WTC11 (cell line): Measurements from ENCODE around the gene RHOJ. TPM values are rescaled to one million over a fixed set of nuclear protein-coding genes. Genes with fewer than 3 reads are reported as not detected.

Experiments
- ATAC-seq: fragments of 200-7000 bp; cut with Tn5 transposase; 2 replicates; pipeline ENCODE4 v1.10.0; 2021; ENCODE audit warnings: mild to moderate bottlenecking, moderate library complexity
- CTCF ChIA-PET: fragments of 300-600 bp; sonication (Branson Sonifier 250); formaldehyde crosslinking; loops from one replicate; lab custom pipeline; 2021; ENCODE audit warnings: antibody characterized with exemption; lab: Charles Lee
- POLR2A ChIA-PET: fragments of 350-600 bp; sonication (Branson Sonifier 250); formaldehyde crosslinking; loops from one replicate; lab custom pipeline; 2021; ENCODE audit warnings: antibody characterized with exemption; lab: Charles Lee
- DNase-seq: peaks from one replicate; pipeline ENCODE4 v3.0.0; 2021; ENCODE audit warnings: low spot score
- H3K27ac Mint-ChIP-seq: 2 replicates; pipeline ENCODE4 v1.8.0; 2021; ENCODE audit warnings: mixed read lengths
- H3K27me3 Mint-ChIP-seq: 2 replicates; pipeline ENCODE4 v1.8.0; 2021; ENCODE audit warnings: low read depth, mild to moderate bottlenecking, moderate library complexity, mixed read lengths
- H3K36me3 Mint-ChIP-seq: 2 replicates; pipeline ENCODE4 v1.8.0; 2021; ENCODE audit warnings: mixed read lengths
- H3K4me1 Mint-ChIP-seq: 2 replicates; pipeline ENCODE4 v1.8.0; 2022; ENCODE audit warnings: mixed read lengths
- H3K4me3 Mint-ChIP-seq: 2 replicates; pipeline ENCODE4 v1.8.0; 2021; ENCODE audit warnings: mild to moderate bottlenecking, moderate library complexity, mixed read lengths
- H3K9me3 Mint-ChIP-seq: 2 replicates; pipeline ENCODE4 v1.8.0; 2021; ENCODE audit warnings: mixed read lengths
- ARID4B ChIP-seq: sonication (generic); formaldehyde crosslinking; IDR thresholded peaks from 2 replicates; pipeline ENCODE4 v1.8.0; 2023; ENCODE audit warnings: missing genetic modification reagents, mild to moderate bottlenecking, borderline replicate concordance
- ATF1 ChIP-seq: sonication (generic); formaldehyde crosslinking; IDR thresholded peaks from 2 replicates; pipeline ENCODE4 v1.8.1; 2023; ENCODE audit warnings: mild to moderate bottlenecking, moderate library complexity, missing genetic modification reagents
- CDX4 ChIP-seq: fragments of 250-450 bp; sonication (Bioruptor Pico); IDR thresholded peaks from 2 replicates; pipeline ENCODE4 v1.9.0; 2021; ENCODE audit warnings: moderate library complexity, mild to moderate bottlenecking, inconsistent platforms, borderline replicate concordance
- CREM ChIP-seq: sonication (generic); formaldehyde crosslinking; IDR thresholded peaks from 2 replicates; pipeline ENCODE4 v1.8.1; 2022; ENCODE audit warnings: mild to moderate bottlenecking, missing genetic modification reagents, moderate library complexity
- CTCF ChIP-seq: fragments of 200-600 bp; IDR thresholded peaks from 2 replicates; pipeline ENCODE4 v1.8.0; 2022; ENCODE audit warnings: antibody characterized with exemption
- ESRRA ChIP-seq: sonication (generic); formaldehyde crosslinking; IDR thresholded peaks from 2 replicates; pipeline ENCODE4 v1.8.1; 2022; ENCODE audit warnings: mild to moderate bottlenecking, missing genetic modification reagents, borderline replicate concordance
- NFATC4 ChIP-seq: fragments of 250-450 bp; sonication (Bioruptor Pico); IDR thresholded peaks from 2 replicates; pipeline ENCODE4 v1.9.0; 2021; ENCODE audit warnings: mild to moderate bottlenecking
- NR2C2 ChIP-seq: sonication (generic); formaldehyde crosslinking; IDR thresholded peaks from 2 replicates; pipeline ENCODE4 v1.8.0; 2022; ENCODE audit warnings: mild to moderate bottlenecking, missing genetic modification reagents
- NR3C1 ChIP-seq: sonication (generic); formaldehyde crosslinking; conservative IDR thresholded peaks from 2 replicates; pipeline ENCODE4 v1.8.1; 2023; ENCODE audit warnings: low read depth, mild to moderate bottlenecking, missing genetic modification reagents
- PREB ChIP-seq: sonication (generic); formaldehyde crosslinking; IDR thresholded peaks from 2 replicates; pipeline ENCODE4 v1.8.1; 2022; ENCODE audit warnings: mild to moderate bottlenecking, missing genetic modification reagents, moderate library complexity, borderline replicate concordance
- TCF7 ChIP-seq: sonication (generic); formaldehyde crosslinking; IDR thresholded peaks from 2 replicates; pipeline ENCODE4 v1.8.0; 2022; ENCODE audit warnings: mild to moderate bottlenecking, low read depth, missing genetic modification reagents, moderate library complexity
- USF1 ChIP-seq: sonication (generic); formaldehyde crosslinking; IDR thresholded peaks from 2 replicates; pipeline ENCODE4 v1.8.0; 2022; ENCODE audit warnings: mild to moderate bottlenecking, missing genetic modification reagents
- ZNF317 ChIP-seq: sonication (generic); formaldehyde crosslinking; IDR thresholded peaks from 2 replicates; pipeline ENCODE4 v1.8.1; 2023; ENCODE audit warnings: low read depth, mild to moderate bottlenecking, moderate library complexity, missing genetic modification reagents, borderline replicate concordance
- ZNF423 ChIP-seq: fragments of 250-450 bp; sonication (Bioruptor Pico); IDR thresholded peaks from 2 replicates; pipeline ENCODE4 v2.1.2; 2022; ENCODE audit warnings: mild to moderate bottlenecking, moderate library complexity
- ZNF512 ChIP-seq: sonication (generic); formaldehyde crosslinking; IDR thresholded peaks from 2 replicates; pipeline ENCODE4 v1.8.1; 2022; ENCODE audit warnings: missing genetic modification reagents, borderline replicate concordance
- total RNA-seq: library from RNA; stranded (reverse); gene quantifications from 3 replicates; pipeline ENCODE4 v1.2.3, GENCODE V29; 2021
- TF ChIP-seq, protein P1 (sequence below): sonication (generic); formaldehyde crosslinking; conservative IDR thresholded peaks from 2 replicates; pipeline ENCODE4 v1.8.1; 2022; ENCODE audit warnings: mild to moderate bottlenecking, missing genetic modification reagents
- TF ChIP-seq, protein P2 (sequence below): sonication (generic); formaldehyde crosslinking; IDR thresholded peaks from 2 replicates; pipeline ENCODE4 v1.8.0; 2022; ENCODE audit warnings: mild to moderate bottlenecking, missing genetic modification reagents

RHOJ gene
- total RNA-seq, 1 experiment from 2014 or later = 0.13 TPM

- CTCF ChIA-PET = interaction anchor here (1.6 kb wide), 1 partner anchor 97 kb away, joined by 3 read pairs; no protein-coding TSS in a partner anchor
- no peak for ATAC-seq
Observed at GRCh38 chr14:63178912-63179311, 25.3 kb upstream of the RHOJ start.

More at GRCh38 chr14:63178912-63179311, 25.3 kb upstream of the RHOJ start:
- no peak overlapping the region for H3K4me3 Mint-ChIP-seq
- peaks cover 12% of the 10 kb centered on the region for H3K9me3 Mint-ChIP-seq
- no peaks in the 10 kb centered on the region for H3K27me3 Mint-ChIP-seq
- H3K36me3 Mint-ChIP-seq = no peaks in the 10 kb centered on the region
- H3K27ac Mint-ChIP-seq = no peak overlapping the region
- H3K4me1 Mint-ChIP-seq = no peaks in the 10 kb centered on the region
- DNase-seq = no peak
- POLR2A ChIA-PET = no interaction called here
- no peak for TF ChIP-seq CTCF
- no peak for TF ChIP-seq CDX4 (CRISPR knock-in tag)
- TF ChIP-seq ARID4B (CRISPR knock-in tag) = no peak
- no peak for TF ChIP-seq ESRRA (CRISPR knock-in tag)
- no peak for TF ChIP-seq NR2C2 (CRISPR knock-in tag)
- no peak for TF ChIP-seq ATF1 (CRISPR knock-in tag)
- TF ChIP-seq, protein P1, sequence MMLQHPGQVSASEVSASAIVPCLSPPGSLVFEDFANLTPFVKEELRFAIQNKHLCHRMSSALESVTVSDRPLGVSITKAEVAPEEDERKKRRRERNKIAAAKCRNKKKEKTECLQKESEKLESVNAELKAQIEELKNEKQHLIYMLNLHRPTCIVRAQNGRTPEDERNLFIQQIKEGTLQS (CRISPR knock-in tag) = no peak
- TF ChIP-seq USF1 = no peak
- no peak for TF ChIP-seq NR3C1
- TF ChIP-seq TCF7 (CRISPR knock-in tag) = no peak
- TF ChIP-seq ZNF423 (CRISPR knock-in tag) = no peak
- TF ChIP-seq CREM (CRISPR knock-in tag) = no peak
- TF ChIP-seq, protein P2, sequence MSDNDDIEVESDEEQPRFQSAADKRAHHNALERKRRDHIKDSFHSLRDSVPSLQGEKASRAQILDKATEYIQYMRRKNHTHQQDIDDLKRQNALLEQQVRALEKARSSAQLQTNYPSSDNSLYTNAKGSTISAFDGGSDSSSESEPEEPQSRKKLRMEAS = no peak
- no peak for TF ChIP-seq ZNF317 (CRISPR knock-in tag)
- TF ChIP-seq NFATC4 = no peak
- no peak for TF ChIP-seq ZNF512 (CRISPR knock-in tag)
- no peak for TF ChIP-seq PREB (CRISPR knock-in tag)
